Ammon's horn (tissue), 1 donor: ENCODE results near the gene TTLL6.
"Not testable (repeated sequence)": the region's sequence is repeated elsewhere in the genome, so short reads cannot be mapped to it uniquely, and the experiment has no call there.

Experiments
- DNase-seq: peaks from one replicate; pipeline ENCODE4 v3.0.0-alpha.2; 2016; ENCODE audit warnings: low spot score

TTLL6 gene

DNA sequence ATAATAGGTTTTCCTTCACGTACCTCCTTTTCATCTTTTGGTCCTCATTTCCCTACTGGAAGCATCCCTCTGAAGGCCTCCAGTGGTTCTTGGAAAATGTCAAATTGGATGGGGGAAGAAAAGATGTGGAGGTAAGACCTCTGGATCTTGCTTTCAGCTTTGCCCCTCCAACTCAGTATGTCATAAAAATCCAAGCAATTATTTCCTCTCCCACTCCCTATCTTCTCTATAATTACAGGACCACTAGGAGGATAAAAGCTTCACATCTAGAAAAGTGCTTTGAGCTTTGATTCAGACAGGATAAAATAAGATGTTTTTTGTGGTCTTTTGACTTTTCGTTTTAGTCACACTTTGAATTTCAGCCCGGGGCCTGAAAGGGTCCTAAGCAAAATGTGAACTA, 1.7 kb downstream of the TTLL6 start:
- DNase-seq: no peak

DNA sequence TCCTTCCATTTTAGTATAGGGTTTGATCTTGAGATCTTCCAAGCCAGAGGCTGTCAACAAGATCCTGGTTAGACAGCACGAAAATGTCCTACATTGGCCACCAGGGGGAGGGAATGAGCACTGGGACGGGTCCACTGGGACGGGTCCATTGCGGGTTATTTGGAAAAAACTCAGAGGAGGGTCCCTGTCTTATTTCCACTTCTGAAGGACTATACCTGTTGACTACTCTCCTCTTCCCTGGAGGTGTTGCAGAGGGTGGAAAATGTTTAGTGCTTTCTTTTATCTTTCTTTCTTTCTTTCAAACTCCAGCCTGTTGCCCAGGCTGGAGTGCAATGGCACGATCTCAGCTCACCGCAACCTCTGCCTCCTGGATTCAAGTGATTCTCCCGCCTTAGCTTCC, 2.5 kb downstream of the TTLL6 start:
- peak; percentile 46 for DNase-seq

DNA sequence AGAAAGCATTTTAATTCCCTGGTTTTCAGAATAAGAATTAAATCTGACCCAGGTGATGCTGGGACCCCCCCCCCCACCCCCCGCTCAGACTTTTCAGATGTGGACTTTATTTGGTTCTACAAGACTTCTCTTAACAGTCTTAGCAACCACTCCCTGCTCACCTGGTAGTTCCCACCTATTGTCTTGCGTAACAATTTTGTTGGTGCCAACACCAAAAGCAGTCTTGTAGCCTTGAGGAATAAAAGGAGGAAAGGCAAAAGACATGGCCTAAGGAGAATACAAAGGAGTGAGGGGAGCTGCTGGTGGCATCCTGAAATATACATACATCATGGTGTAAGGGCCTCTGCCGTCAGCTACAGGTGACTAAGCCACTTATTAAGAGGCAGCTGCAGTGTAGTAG, 5.0 kb downstream of the TTLL6 start:
- DNase-seq: no peak

DNA sequence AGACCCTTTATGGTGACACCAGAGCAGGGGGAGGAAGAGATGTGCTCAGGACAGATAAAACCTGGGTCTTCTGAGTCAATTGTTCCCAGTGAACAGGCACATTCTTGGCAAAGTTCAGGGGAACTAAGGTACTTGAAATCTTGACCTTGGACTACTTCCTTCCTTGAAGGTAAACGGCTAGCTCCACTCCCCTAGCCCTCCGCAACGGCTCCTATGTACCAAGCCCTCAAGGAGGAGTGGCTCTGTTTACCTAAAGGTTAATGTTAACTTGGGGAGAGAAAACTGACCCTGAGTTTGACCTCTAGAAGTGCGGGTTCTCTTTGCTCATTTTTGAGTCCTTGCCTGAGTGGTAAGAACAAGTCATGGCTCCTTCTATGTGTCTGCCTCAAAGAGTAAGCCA, 7.8 kb downstream of the TTLL6 start:
- no peak for DNase-seq

GRCh38 chr17:48804936-48805411, 12.1 kb downstream of the TTLL6 start:
- peak; percentile 59 for DNase-seq

GRCh38 chr17:48800626-48801217, 16.3 kb downstream of the TTLL6 start:
- no peak for DNase-seq

GRCh38 chr17:48799069-48799723, 17.8 kb downstream of the TTLL6 start:
- no peak for DNase-seq

- DNase-seq: not testable (repeated sequence)
Measured at GRCh38 chr17:48796163-48796522, 20.9 kb downstream of the TTLL6 start.

DNA sequence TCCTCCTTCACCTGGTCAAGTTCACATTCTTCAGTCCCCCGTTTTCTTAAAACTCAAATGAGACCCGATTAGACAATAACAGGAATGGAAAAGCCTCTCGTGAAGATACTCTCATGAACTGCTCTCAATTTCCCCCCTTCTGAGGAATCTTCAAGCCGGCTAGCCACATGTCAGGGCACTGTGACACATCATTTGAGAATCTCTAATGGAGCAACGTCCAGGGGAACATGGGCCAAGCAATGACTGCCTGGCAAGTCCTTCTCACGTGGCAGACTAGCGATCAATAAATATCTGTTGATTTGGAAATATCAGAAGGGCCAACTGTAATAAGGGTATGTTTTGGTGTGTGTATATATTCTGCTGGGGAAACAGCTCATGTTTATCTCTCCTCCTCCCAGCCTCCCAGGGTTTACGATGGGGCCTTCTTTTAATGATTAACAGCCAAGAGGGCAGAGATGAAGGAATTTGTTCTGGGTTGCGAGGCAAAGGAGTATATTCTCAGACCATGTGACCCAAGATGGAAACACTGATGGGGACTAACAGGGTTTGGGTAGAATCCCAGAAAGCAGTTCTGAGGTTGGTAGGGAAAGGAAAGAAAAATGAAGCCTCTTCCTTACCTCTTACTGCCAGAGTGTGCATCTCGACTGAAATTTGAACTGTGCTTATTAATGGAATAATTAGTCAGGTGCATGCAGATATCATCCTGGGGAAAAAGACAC, 21.4 kb downstream of the TTLL6 start:
- no peak for DNase-seq

GRCh38 chr17:48792033-48792798, 24.8 kb downstream of the TTLL6 start:
- DNase-seq: no peak

DNA sequence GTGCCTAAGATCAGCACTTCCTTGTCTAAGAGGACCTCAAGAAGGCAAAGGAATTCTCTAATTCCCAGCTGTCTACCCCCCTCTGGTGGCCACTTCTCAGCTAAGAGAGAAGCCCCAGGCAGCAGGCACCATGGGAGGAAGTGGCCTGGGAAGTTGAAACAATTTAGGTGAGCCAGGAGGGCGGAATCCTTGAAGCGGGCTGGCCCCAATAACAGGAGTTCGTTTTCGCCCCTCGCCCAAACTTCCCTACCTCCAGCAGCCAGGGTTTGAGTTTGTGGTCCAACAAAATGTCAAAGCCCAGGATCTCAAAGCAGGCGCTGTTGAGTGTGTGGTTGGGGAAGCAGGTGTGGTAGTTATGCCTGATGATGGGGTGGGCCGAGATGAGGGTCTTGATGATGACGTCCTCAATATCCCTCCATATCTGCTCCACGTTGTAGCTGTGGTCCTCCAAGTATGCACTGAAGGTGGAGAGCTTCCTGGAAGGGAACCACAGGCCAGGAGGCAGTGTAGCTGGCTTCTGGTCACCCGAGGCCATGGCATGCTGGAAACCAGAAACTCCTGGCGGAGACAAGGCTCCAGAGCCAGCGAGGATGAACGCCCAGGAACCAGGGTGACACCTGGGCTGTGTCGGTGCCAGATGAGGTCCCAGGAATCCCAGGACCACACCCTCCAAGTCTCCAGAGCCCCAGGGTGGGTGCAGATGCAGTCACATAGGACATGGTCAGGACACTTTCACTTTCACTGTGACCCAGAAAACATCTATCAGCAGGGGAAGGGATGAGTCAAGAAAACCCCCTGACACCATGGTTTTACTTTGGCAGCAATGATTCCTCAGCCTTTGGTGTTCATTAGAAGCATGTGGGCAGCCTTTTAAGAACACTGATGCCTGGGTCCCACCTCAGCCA, 25.6 kb downstream of the TTLL6 start:
- peak; percentile 57 for DNase-seq

DNA sequence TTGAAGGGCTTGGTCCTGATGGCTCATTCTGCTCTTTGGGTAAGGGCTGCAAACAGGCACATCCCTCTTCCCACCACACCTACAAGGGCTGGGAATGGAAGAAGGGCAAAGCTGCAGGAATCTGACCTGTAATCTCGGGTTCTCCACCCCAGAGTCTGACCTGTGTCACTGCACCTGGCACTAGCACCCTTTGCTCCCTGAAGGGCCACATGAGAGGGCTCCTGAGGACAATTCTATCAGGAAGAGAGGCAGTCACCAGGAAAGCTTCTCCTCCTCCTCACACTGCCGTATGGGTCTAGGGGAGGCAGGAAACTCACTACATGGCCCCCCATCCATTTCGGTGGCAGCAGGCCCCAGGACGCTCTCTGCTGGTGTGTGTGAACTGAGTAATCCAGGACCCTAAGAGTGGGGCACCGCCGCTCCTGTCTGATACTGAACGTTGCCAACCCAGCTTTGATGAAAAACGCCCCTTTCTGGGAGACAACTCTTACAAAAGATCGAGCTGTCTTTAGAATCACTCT, 26.4 kb downstream of the TTLL6 start:
- no peak for DNase-seq

DNA sequence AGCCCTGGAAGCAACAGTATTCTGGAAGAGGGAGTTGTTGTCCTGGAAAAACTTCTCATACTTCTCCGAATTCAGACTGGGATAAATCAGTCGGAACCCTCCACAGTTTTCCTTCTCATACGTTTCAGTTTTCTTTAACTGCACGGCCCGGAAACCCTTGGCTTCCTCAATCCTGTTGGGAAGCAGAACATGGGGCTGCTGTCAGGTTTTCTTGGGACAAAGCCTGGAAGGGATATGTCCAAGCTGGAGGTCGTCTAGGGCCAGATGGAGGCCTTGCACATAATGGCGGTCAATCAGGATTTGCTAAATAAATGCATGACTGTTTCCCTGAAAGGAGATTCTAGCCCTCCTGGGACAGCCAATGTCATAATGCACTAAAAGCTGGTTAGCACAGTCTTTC, 29.2 kb downstream of the TTLL6 start:
- DNase-seq: no peak

DNA sequence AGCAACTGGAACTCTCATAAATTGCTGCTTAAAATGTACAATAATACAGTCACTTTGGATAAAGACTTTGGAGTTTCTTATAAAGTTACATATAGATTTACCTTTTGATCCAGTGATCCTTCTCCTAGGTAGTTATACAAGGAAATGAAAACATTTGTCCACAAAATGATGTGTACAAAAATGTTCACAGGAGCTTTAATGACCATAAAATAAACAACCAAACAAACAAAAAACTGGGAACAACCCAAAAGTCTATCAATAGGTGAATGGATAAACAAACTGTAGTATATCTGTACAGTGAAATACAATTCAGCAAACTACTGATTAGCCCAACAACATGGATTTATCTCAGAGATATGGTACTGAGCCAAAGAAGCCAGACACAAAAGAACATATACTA, 37.6 kb downstream of the TTLL6 start:
- no peak for DNase-seq

DNA sequence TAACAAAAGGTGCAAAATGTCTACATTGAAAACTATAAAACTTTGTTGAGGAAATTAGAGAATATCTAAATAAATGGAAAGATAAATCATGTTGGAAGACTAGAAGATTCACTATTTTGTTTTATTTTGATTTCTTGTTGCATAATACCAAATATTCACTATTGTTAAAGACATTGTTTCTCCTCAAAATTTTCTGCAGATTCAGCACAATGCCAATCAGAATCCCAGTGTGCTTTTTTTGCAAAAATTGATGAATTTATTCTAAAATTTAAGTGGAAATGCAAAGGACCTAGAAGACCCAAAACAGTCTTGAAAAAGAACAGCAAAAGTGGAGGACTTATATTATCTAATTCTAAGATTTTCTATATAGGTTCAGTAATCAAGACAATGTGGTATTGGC, 40.4 kb downstream of the TTLL6 start:
- DNase-seq: no peak

DNA sequence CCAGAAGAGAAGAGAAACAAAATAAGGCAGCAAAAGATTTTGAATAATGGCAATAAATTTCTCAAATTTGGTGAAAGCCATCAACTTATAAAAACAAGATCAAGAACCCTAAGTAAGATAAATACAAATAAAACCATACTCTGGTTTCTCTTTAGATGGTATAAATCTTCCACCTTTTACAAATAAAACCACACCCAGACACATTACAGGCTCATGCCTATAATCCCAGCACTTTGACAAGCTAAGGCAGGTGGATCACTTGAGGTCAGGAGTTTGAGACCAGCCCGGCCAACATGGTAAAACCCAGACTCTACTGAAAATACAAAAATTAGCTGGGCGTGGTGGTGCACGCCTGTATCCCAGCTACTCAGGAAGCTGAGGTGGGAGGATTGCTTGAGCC, 43.8 kb downstream of the TTLL6 start:
- DNase-seq: no peak

DNA sequence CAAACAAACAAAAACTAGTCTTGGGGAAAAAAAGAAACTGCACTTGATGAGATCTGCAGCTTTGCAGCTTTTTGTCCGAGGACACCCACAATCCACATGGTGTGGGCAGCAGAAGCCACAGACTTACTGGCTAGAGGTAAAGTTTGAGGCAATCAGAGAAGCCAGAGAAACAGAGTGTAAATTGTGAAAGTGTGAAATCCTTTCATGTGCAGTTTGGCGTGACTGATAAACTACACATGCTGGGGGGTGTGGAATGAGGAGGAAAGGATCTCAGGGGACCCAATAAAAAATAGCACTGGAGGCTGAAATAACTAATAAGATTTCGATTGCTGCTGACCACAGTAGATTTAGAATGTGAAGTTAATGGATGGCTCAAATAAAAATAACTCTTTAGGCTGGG, 46.1 kb downstream of the TTLL6 start:
- DNase-seq: no peak

GRCh38 chr17:48769009-48769675, 47.9 kb downstream of the TTLL6 start:
- DNase-seq: peak; percentile 13

DNA sequence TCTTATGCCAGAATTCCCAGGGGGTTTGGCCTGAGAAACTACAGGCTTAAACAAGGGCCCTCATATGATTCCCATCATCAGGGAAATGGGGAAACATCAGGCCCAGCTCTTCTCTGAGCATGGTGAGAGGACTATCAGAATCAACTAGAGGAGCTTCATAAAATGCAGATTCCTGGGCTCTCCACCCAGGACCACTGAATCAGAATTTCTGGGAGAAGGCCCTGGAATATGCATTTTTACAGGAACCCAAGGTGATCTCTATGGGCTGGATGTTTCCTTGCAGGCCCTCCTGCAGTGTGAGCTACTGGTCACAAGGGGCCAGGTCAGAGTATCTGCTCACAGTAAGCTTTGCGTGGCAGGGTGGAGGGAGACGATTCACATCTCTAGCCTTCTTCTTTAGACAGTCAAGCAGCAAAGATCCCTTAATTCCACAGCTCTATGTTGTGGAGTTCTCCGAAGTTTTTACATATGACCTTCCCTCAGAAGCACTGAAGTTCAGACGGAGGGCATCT, 49.7 kb downstream of the TTLL6 start:
- DNase-seq: no peak

DNA sequence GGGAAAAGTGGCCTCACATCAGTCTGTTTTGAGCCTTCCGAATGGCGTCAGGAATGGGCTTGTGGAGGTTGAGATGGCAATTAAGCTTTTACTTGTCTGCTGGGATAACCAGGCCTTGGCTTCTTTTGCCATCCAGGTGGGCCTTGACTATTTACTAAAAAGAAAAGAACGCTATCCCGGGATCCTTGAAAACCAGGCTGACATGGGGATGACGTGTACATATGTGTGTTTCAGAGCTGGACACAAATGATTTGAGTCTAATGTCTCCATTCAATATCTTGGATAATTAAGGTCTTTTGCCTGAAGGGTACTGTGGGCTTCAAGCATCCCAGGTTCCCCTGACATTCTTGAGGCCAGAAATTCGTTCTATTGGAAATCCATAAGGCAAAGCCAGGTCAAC, 55.9 kb downstream of the TTLL6 start:
- no peak for DNase-seq

- peak; percentile 38 for DNase-seq
Measured at GRCh38 chr17:48760411-48760810, 56.6 kb downstream of the TTLL6 start.
